Thyroid gland (tissue), 4 donors: ENCODE measurements around the gene MYO1D. TPM values are rescaled to one million over a fixed set of nuclear protein-coding genes. Genes with fewer than 3 reads are reported as not detected.

ENCODE experiments used
- DNase-seq, 2 donors: peaks; one replicate each; pipeline ENCODE4 v3.0.0-alpha.2; 2019
- H3K27ac ChIP-seq, 3 donors: fragments of 200-600 bp; sonication (generic); 1 replicate in 2 of 3; 2 replicates in 1 of 3; pipeline ENCODE4 v1.5.1; 2016 to 2019; ENCODE audit warnings: mild to moderate bottlenecking in 1 of 3, moderate library complexity in 1 of 3
- H3K27me3 ChIP-seq: fragments of 200-600 bp; sonication (generic); one replicate; pipeline ENCODE4 v1.5.1; 2019
- H3K36me3 ChIP-seq, 2 donors: fragments of 200-600 bp; sonication (generic); one replicate each; pipeline ENCODE4 v1.5.1; 2016 to 2019
- H3K4me1 ChIP-seq, 2 donors: fragments of 200-600 bp; sonication (generic); one replicate each; pipeline ENCODE4 v1.5.1; 2017 to 2019
- H3K4me3 ChIP-seq, 3 donors: fragments of 200-600 bp; sonication (generic); replicated peaks in 1 of 3; 1 replicate in 2 of 3; 2 replicates in 1 of 3; pipeline ENCODE4 v1.5.1; 2016; ENCODE audit warnings: mild to moderate bottlenecking in 1 of 3
- H3K9me3 ChIP-seq: fragments of 200-600 bp; sonication (generic); one replicate; pipeline ENCODE4 v1.5.1; 2017
- CTCF ChIP-seq, 6 experiments: fragments of 200-600 bp in 3 of 6; fragments of 450-650 bp in 3 of 6; sonication (generic) in 3 of 6; IDR thresholded peaks; one replicate each; pipeline ENCODE4 v1.5.1; 2016 to 2019; ENCODE audit warnings: antibody characterized with exemption in 6 of 6, mild to moderate bottlenecking in 2 of 6, inconsistent platforms in 1 of 6, moderate library complexity in 1 of 6
- POLR2A ChIP-seq, 2 donors: fragments of 450-650 bp; IDR thresholded peaks; one replicate each; pipeline ENCODE4 v1.6.1; 2017; ENCODE audit warnings: antibody characterized with exemption in 2 of 2, mild to moderate bottlenecking in 2 of 2, moderate library complexity in 1 of 2
- WGBS, 2 donors: methylation state at CpG; one replicate each; pipeline ENCODE4 v1.1.5; 2017; 5-methylcytosine and 5-hydroxymethylcytosine counted together
- intact Hi-C: fragments of 100-400 bp; cut with DNase I; formaldehyde crosslinking; loops from one replicate; pipeline ENCODE4 v1.15.1; 2023
- total RNA-seq, 4 donors: library from RNA; depleted of rRNA; stranded (reverse); fragments of >200 nt; gene quantifications; one replicate each; pipeline ENCODE4 v1.2.3, GENCODE V29; 2016

MYO1D gene
- total RNA-seq, 4 donors from 2014 or later: 91.9 to 143 (median 97.8) TPM

- H3K27me3 ChIP-seq: no peaks in the 10 kb centered on the region
- intact Hi-C loops: no loop called here
- no peaks in the 10 kb centered on the region for H3K9me3 ChIP-seq
- H3K4me3 ChIP-seq: no peak overlapping the region
- TF ChIP-seq POLR2A (IDR thresholded peaks at IDR 0.05) (no peak), CTCF (IDR thresholded peaks at IDR 0.05) (no peak)
- no peak overlapping the region for H3K27ac ChIP-seq
- WGBS, 2 donors: 85 to 93% methylated on average over 3 of the region's 3 CpGs
- H3K4me1 ChIP-seq: peaks cover 0 to under 1% of the 10 kb centered on the region in 2 donors
- no peak for DNase-seq
- H3K36me3 ChIP-seq: no peaks in the 10 kb centered on the region
Measured at GRCh38 chr17:32513579-32513978, 363.3 kb downstream of the MYO1D start.

- 94 to 100% methylated on average over 2 of the region's 2 CpGs for WGBS, 2 donors
- intact Hi-C loops: no loop called here
- Histone ChIP-seq H3K27ac (no peak overlapping the region), H3K9me3 (no peaks in the 10 kb centered on the region), H3K4me3 (no peak overlapping the region), H3K4me1 (no peaks in the 10 kb centered on the region), H3K27me3 (no peaks in the 10 kb centered on the region), H3K36me3 (no peaks in the 10 kb centered on the region)
- TF ChIP-seq CTCF (IDR thresholded peaks at IDR 0.05) (no peak), POLR2A (IDR thresholded peaks at IDR 0.05) (no peak)
- no peak for DNase-seq
Measured at GRCh38 chr17:32512328-32512727, 364.6 kb downstream of the MYO1D start.

GRCh38 chr17:32510466-32510865 is 366.5 kb downstream of the MYO1D start:
- no peaks in the 10 kb centered on the region for H3K9me3 ChIP-seq
- intact Hi-C loops: no loop called here
- no peaks in the 10 kb centered on the region for H3K27me3 ChIP-seq
- H3K4me3 ChIP-seq: no peak overlapping the region
- 84 to 89% methylated on average over 7 of the region's 7 CpGs for WGBS, 2 donors
- H3K36me3 ChIP-seq: no peaks in the 10 kb centered on the region
- TF ChIP-seq CTCF (IDR thresholded peaks at IDR 0.05) (no peak), POLR2A (IDR thresholded peaks at IDR 0.05) (no peak)
- no peak for DNase-seq
- H3K27ac ChIP-seq: no peak overlapping the region
- no peaks in the 10 kb centered on the region for H3K4me1 ChIP-seq

GRCh38 chr17:32508926-32509325 is 368.0 kb downstream of the MYO1D start:
- TF ChIP-seq CTCF (IDR thresholded peaks at IDR 0.05) (no peak), POLR2A (IDR thresholded peaks at IDR 0.05) (no peak)
- Histone ChIP-seq H3K4me1 (no peaks in the 10 kb centered on the region), H3K9me3 (no peaks in the 10 kb centered on the region), H3K27ac (no peak overlapping the region), H3K4me3 (no peak overlapping the region), H3K27me3 (no peaks in the 10 kb centered on the region), H3K36me3 (no peaks in the 10 kb centered on the region)
- WGBS, 2 donors: 90 to 93% methylated on average over 5 of the region's 5 CpGs
- intact Hi-C loops: no loop called here
- no peak for DNase-seq

GRCh38 chr17:32504166-32504990 is 372.5 kb downstream of the MYO1D start:
- Histone ChIP-seq H3K4me3 (no peak overlapping the region), H3K4me1 (no peaks in the 10 kb centered on the region), H3K9me3 (no peaks in the 10 kb centered on the region), H3K27ac (no peak overlapping the region), H3K36me3 (no peaks in the 10 kb centered on the region), H3K27me3 (no peaks in the 10 kb centered on the region)
- TF ChIP-seq CTCF (IDR thresholded peaks at IDR 0.05): no peak
- TF ChIP-seq POLR2A (IDR thresholded peaks at IDR 0.05): no peak
- DNase-seq: no peak
- WGBS, 2 donors: 90 to 91% methylated on average over 18 of the region's 18 CpGs
- intact Hi-C loops: no loop called here
